Thoracic aorta (tissue), 2 donors: ENCODE data around the gene GOLIM4. TPM values are rescaled to one million over a fixed set of nuclear protein-coding genes. Genes with fewer than 3 reads are reported as not detected.

Experiments used
- ATAC-seq: fragments of 150-250 bp; one replicate; pipeline ENCODE4 v1.8.0; 2017; ENCODE audit warnings: low read depth; ENCODE audit not compliant: insufficient number of reproducible peaks, low FRiP score
- DNase-seq: peaks from one replicate; pipeline ENCODE4 v3.0.0-alpha.2; 2020; ENCODE audit warnings: low spot score
- H3K27ac ChIP-seq, 2 donors: fragments of 200-600 bp; sonication (generic); 1 replicate in 1 of 2; 2 replicates in 1 of 2; pipeline ENCODE4 v1.5.1; 2016; ENCODE audit warnings: mild to moderate bottlenecking in 2 of 2, moderate library complexity in 2 of 2
- H3K27me3 ChIP-seq: fragments of 200-600 bp; sonication (generic); replicated peaks from 2 replicates; pipeline ENCODE4 v1.6.0; 2016; ENCODE audit warnings: mild to moderate bottlenecking; ENCODE audit not compliant: insufficient read depth
- H3K36me3 ChIP-seq: fragments of 200-600 bp; sonication (generic); one replicate; pipeline ENCODE4 v1.5.1; 2016
- H3K4me1 ChIP-seq, 2 donors: fragments of 200-600 bp; sonication (generic); 1 replicate in 1 of 2; 2 replicates in 1 of 2; pipeline versions ENCODE4 v1.5.1 to v1.6.0; 2016; ENCODE audit warnings: low read depth in 2 of 2, mild to moderate bottlenecking in 1 of 2; ENCODE audit not compliant: control insufficient read depth in 1 of 2
- H3K4me3 ChIP-seq: fragments of 200-600 bp; sonication (generic); 2 replicates; pipeline ENCODE4 v1.5.1; 2016; ENCODE audit warnings: mild to moderate bottlenecking
- H3K9me3 ChIP-seq: fragments of 200-600 bp; sonication (generic); 2 replicates; pipeline ENCODE4 v1.5.1; 2016
- CTCF ChIP-seq: fragments of 200-600 bp; sonication (generic); IDR thresholded peaks from one replicate; pipeline ENCODE4 v1.5.1; 2019; ENCODE audit warnings: antibody characterized with exemption
- total RNA-seq, 2 donors: library from RNA; depleted of rRNA; stranded (reverse); fragments of >200 nt; gene quantifications; one replicate each; pipeline versions ENCODE4 v1.1.0 to v1.2.3, GENCODE V29; 2016

GOLIM4 gene
- total RNA-seq, 2 donors from 2014 or later = 43.1 to 49.5 TPM

- no peak for ATAC-seq
- no peak overlapping the region for H3K27ac ChIP-seq
- TF ChIP-seq CTCF = no peak
Measured at GRCh38 chr3:168117853-168118313, 22.2 kb upstream of the GOLIM4 start.

GRCh38 chr3:168117059-168117458 lies 21.3 kb upstream of the GOLIM4 start:
- no peak overlapping the region for H3K27ac ChIP-seq
- no peaks in the 10 kb centered on the region for H3K27me3 ChIP-seq
- H3K9me3 ChIP-seq = no peaks in the 10 kb centered on the region
- peaks cover 4% of the 10 kb centered on the region in 2 donors for H3K4me1 ChIP-seq
- DNase-seq (no peak), ATAC-seq (no peak)
- TF ChIP-seq CTCF = no peak
- no peaks in the 10 kb centered on the region for H3K36me3 ChIP-seq
- H3K4me3 ChIP-seq = no peak overlapping the region

More at GRCh38 chr3:168117853-168118313, 22.2 kb upstream of the GOLIM4 start:
- no peak overlapping the region for H3K4me3 ChIP-seq
- no peaks in the 10 kb centered on the region for H3K27me3 ChIP-seq
- H3K36me3 ChIP-seq = no peaks in the 10 kb centered on the region
- H3K9me3 ChIP-seq = no peaks in the 10 kb centered on the region
- H3K4me1 ChIP-seq = peaks cover 4% of the 10 kb centered on the region in 2 donors
- DNase-seq = no peak

- Histone ChIP-seq H3K27ac (no peak overlapping the region), H3K4me1 (peaks cover under 1 to 4% of the 10 kb centered on the region in 2 donors), H3K4me3 (no peak overlapping the region), H3K9me3 (no peaks in the 10 kb centered on the region), H3K27me3 (no peaks in the 10 kb centered on the region), H3K36me3 (no peaks in the 10 kb centered on the region)
- TF ChIP-seq CTCF = no peak
- no peak for DNase-seq
- no peak for ATAC-seq
Measured at GRCh38 chr3:168116279-168116678, 20.6 kb upstream of the GOLIM4 start.

- ATAC-seq (no peak), DNase-seq (no peak)
- no peaks in the 10 kb centered on the region for H3K4me1 ChIP-seq
- TF ChIP-seq CTCF = no peak
- no peaks in the 10 kb centered on the region for H3K36me3 ChIP-seq
- no peaks in the 10 kb centered on the region for H3K9me3 ChIP-seq
- no peak overlapping the region for H3K27ac ChIP-seq
- H3K27me3 ChIP-seq = no peaks in the 10 kb centered on the region
- H3K4me3 ChIP-seq = no peak overlapping the region
Measured at GRCh38 chr3:168113848-168114247, 18.1 kb upstream of the GOLIM4 start.

- Histone ChIP-seq H3K27ac (no peak overlapping the region), H3K9me3 (no peaks in the 10 kb centered on the region), H3K27me3 (no peaks in the 10 kb centered on the region), H3K4me1 (no peaks in the 10 kb centered on the region), H3K4me3 (no peak overlapping the region), H3K36me3 (no peaks in the 10 kb centered on the region)
- ATAC-seq (no peak), DNase-seq (no peak)
- no peak for TF ChIP-seq CTCF
Measured at GRCh38 chr3:168112894-168113293, 17.2 kb upstream of the GOLIM4 start.
